HK-2 (cell line): ENCODE data around the gene ARSG.
A peak's percentile ranks its signal among the peaks of the same experiment; 100 is the strongest.

Experiments
- DNase-seq: peaks from one replicate; pipeline ENCODE4 v3.0.0-alpha.2; 2018; ENCODE audit not compliant: unreplicated experiment

ARSG gene

DNA sequence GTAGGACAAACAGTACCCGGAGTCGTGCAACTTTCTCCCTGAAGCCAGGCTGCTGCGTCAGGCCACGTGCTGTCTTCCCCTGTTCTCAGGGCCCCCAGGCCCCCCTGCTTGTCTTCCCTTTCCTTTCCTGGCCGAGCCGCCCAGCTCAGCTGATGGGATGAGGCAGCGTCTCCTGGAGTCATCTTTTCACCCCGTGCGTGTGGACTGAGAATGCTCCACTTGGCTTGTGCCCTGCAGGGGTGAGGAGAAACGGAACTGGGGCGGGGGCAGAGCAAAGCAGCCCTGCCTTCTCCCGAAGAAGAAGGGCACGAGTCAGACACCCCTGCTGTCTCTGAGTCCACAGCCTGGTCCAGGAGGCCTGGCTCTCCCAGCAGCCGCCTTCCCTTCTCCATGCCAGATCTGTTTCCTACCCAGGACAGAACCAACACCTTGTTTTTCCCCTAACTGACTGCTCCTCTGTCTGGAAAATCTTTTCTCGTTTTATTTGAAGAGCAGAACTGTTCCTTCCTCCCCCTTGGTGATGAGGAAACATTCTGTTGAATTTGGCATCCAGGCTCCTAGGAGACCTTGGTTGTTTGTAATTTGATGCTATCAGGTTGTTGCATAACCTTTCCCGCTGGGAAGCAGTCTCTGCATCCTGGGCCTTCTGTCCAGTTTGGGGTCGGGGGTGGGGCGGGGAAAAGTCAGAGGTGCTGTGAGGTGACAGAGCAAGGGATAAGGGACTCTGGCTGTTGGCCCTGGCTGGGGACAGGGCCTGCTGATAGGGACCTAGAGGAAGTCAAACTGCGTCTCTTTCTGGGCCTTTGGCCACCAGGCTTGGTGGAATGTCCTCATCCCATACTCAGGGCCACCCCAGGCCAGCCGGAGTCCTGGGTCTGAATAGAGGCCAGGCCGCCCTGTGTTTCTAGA, 87.2 kb downstream of the ARSG start:
- DNase-seq = peak; percentile 43

DNA sequence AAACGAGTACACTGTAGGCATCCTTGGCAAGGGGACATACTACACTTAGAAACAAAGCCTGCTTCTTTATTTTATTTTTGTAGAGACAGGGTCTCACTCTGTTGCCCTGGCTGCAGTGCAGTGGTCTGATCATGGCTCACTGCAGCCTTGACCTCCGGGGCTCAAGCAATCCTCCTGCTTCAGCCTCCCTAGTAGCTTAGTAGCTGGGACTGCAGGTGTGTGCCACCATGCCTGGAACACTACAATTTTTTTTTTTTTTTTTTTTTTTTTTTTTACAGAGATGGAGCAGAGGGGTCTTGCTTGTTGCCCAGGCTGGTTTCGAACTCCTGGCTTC, 87.8 kb downstream of the ARSG start:
- no peak for DNase-seq

DNA sequence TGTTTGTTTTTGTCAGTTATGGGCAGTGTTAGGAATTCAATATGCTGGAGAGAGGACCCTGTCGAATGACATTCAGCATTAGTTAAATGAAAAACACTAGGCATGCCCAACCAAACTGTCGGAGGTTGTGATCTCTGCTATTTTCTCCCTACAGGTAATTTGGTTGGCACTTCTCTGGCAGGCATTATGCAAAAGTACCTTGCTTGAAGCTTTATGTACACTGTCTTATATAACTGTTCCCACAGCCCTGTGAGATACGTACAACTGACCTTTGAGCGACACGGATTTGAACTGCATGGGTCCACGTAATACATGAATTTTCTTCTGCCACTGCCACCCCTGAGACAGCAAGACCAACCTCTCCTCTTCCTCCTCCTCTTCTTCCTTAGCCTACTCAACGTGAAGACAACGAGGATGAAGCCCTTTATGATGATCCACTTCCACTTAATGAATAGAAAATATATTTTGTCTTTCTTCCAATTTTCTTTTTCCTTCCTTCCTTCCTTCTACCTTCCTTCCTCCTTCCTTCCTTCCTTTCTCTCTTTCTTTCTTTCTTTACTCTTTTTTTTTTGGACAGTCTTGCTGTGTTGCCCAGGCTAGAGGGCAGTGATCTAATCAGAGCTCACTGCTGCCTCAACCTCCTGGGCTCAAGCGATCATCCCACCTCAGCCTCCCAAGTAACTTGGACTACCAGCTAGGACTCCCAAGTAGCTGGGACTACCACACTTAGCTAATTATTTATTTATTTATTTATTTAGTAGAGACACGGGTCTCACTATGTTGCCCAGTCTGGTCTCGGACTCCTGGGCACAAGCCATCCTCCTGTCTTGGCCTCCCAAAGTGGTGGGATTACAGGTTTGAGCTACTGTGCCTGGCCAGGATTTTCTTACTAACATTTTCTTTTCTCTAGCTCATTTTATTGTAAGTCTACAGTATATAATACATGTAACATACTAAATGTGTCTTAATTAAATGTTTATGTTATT, 88.7 kb downstream of the ARSG start:
- DNase-seq = no peak

DNA sequence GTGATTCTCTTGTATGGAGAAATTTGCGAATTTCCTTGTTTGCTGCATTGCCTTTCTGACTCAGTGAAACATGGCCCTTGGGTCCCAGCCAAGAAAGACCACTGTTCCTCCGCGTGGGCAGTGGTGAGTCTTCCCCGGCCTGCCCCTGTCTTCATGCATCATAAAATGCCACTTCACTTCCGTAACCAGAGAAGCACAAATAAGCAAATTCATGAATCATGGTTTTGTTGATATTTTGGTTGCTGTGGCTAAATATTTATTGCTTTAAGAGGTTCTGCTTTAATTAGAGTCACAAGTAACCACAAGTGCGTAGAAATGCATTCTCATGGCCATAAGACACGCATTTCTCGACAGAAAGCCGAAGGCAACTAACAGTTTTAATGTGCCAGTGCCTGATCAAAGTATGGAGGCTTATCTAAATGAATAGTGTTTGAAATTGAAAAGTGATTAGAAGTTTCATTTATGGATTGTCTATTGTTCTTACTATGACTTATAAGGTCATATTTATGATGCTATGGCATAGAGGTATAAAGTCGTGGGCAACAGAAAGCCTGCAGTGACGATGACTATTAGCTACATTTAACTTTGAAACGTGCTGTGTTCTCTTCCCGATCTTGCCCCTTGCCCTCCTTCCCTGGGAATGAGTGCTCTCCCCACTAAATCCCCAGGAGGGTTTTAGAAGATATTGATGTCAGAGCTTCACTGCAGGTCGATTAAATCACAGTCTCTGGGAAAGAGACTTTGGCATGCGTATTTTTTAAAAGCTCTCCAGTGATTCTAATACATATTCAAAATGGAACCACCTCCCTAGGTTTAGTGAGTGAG, 90.0 kb downstream of the ARSG start:
- peak; percentile 58 for DNase-seq

DNA sequence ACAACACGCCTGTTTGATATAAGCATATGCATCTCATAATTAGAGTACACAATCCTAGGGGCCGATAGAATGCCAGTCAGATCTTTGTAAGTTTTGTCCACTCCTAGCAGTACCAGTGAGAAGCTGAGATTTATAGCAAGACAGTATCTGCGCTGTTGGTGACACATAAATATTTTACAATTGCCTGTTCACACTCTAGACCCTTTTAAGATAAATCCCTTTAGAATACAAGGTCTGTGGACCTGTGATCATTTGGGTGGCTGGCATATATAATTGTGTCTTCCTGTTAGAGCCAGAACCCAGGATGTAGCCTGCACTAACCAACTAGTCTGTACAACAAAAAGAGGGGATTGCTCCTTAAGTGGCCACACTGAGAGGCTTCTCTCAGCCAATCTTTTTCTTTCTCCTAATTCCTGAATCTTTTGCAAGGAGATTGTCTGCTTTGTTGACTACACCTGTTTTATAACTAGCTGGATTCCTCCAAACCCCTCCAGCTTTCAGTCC, 91.3 kb downstream of the ARSG start:
- DNase-seq = no peak

DNA sequence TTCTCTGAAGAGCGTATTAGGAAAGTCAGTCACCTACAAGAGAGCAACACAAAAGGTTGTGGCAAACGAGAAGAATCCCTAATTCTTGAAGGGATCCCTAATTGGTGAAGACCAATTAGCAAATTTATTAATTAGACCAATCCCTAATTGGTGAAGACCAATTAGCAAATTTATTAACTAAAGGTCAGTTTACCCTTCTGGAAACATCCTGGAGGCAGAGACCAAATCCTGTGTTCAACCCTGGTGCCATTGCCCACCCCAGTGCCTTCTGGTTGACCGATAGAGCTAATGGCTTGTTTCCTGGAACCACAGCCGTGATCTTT, 91.8 kb downstream of the ARSG start:
- DNase-seq = no peak

DNA sequence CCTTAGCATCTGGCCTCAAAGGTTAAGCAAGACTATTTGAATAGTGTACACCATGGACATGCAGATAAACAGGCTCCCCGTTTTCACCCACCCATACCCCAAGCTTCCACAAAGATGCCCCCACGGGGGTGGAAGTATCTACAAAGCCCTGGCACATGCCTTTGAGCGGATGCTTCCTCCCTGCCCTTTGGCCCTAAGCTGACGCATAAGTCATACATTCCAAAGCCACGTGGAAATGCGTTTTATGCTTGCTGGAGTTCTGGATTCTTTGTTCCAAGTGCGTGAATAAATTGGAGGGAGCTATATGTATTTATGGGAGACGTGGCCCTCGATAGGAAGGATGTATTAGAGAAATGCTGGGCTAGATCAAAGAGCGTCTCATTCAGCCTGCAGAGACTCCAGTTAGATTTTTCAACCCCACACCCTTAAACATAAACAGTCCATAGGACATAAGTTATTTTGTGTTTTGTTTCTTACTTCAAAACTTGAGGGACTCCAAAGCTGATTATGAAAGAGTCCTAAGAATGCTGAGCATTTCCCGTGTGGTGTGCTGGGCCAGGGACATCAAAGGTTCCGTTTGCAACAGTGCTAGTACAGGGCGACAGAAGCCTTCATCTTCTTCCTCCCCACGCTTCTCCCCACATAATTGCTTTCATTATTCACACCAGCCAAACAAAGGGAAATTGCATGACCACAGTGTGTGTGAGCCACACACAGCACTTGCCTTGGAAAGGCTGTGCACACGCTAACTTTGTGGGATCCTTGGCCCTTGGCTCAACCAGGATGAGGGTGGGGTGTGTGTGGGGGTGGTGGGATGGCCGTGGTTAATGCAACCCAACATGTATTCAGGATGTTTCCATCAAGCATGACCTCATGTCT, 92.4 kb downstream of the ARSG start:
- DNase-seq = peak; percentile 51

DNA sequence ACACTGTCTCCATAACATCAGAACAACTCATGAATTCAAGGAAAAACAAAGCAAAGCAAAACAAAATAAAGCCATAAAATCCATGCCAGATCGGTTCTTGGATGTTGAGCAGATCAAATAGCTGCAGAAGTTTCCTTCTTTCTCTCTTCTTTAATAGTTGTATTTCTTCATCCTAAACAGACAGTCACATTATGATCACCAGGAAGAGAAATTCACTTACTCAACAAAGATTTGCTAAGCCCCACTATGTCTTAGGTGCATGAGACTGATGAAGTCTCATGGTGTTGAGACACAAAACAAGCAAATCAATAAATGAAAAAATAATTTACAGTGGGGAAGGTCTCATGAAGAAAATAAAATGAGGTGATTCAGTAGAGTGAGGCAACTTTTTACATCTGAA, 93.2 kb downstream of the ARSG start:
- DNase-seq = no peak

DNA sequence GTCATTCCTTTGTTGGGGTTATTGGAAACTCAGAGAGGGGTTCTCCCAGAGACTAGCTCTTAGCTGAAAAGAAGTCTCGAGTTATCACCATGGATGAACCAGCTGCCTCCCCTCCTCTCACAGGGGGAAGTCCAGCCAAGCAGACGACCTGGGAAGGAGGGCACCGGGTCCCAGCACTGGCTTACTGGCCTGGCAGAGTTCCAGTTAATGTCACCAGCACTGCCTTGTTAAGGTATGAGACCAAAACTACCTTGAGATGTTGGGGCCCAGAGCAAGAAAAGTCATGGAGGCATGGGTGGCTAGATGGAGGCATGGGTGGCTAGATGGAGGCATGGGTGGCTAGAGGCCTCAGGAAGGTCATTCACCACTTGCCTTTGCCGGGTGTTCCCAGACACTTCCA, 93.6 kb downstream of the ARSG start:
- no peak for DNase-seq

DNA sequence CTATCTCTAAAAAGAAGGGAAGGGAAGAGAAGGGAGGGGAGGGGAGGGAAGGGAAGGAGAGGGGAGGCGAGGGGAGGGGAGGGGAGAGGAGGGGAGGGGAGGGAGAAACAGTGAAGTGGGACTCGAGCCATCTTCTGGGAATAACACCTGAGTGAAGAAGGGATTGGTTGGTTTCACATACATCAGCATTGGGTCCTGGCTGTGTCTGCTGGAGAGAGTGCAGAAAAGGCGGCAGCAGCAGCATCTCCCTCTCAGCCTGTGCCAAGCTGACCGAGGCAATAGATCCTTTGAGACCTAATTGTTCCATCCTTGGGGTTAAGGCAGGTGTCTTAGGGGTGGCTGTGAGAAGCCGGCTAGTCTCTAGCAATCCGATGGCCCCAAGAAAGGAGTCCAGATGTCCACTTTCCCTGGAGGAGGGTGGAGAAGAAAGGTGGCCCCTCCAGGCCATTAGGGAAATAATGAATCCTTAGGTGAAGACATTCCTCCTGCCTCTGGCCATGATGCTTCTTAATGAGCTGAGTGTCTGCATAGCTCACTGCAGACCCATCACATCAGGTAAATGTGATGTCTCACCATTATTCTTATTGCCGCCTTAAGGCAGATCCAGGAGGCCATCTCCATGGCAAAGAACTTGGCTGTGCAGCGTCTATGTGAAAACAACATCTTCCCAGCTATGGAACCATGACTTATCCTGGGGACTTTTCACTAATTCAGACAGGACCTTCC, 94.4 kb downstream of the ARSG start:
- no peak for DNase-seq

DNA sequence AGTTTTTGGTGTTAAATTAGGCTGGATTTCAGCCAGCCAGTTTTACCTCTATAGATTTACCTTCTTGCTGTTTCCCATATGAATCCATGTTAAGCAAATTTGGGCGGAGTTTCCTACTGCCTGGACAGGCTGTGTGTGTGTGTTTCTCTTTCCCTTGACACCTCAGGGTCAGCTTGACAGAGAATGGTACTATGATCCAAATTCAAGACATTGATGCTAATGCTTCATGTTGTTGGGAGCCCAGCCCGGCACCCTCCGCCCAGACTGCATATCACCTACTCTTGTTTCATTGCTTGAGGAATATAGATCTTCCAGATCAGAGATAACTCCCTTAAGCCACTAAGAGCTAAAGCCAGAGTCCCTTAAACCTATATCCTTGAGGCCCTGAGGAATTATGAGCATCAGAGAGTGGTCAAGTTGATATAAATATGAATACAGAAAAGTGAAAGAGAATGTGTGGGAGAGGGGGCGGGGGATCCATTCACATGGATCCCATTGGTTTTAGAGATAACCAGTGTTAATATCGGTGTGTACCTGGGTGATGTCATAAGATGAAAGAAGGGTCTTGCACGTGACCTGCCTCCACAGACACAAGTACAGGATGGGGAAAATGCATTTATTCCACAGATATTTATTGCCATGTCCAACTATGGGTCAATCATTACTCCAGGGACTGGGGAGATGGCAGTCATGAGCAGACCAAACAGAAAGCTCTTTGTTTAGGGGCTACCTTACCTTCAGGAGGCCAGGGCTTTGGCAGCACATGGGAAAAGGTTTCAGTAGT, 96.3 kb downstream of the ARSG start:
- no peak for DNase-seq

DNA sequence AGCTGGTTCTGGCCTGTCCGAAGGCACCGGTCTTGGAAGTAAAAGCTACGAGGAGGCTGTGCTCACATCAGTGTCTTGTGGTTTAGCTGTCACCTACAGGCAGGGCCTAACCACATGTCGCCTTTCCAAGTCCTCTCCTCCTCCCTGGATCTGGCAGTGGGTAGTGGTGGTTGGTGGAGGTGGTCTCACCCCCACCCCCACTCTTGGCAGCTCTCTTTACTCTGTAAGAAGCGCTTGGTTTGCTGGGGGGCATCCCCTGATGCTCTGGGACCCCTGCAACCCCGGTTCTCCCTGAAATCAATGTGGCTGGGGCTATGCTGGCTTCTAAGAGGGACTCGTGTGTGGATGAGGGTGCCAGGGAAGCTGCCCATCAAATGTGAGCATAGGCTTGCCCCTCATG, 97.7 kb downstream of the ARSG start:
- no peak for DNase-seq

DNA sequence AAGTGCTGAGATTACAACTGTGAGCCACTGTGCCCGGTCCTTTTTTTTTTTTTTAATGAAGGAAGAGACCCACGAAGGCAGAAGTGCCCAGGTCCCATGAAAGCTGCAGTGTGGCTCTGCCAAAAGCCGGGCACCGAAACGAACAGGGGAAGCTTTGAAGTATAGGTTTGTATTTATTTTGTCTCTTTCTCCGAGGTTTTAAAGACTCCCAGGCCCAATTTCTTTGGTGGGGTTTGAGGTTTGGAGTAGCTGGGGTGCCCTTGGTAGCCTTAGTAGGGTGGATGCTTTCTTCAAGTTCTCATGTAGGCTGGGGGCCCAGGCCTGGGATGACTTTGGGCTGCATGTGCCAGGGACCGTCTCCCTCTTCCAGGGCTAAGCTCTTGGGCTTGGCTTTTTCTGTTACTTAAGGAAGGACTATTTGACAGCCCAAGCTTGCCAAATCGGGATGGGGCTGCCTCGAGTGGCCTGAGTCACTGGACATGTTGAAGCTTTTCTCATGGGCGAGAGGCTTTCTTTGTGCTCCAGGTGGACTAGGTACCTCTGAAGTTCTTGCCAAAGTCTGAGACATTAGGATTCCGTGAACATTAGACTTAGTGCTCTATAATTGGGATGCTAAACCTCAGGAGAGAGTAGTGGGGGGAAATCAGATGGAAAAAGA, 99.7 kb downstream of the ARSG start:
- DNase-seq = no peak

DNA sequence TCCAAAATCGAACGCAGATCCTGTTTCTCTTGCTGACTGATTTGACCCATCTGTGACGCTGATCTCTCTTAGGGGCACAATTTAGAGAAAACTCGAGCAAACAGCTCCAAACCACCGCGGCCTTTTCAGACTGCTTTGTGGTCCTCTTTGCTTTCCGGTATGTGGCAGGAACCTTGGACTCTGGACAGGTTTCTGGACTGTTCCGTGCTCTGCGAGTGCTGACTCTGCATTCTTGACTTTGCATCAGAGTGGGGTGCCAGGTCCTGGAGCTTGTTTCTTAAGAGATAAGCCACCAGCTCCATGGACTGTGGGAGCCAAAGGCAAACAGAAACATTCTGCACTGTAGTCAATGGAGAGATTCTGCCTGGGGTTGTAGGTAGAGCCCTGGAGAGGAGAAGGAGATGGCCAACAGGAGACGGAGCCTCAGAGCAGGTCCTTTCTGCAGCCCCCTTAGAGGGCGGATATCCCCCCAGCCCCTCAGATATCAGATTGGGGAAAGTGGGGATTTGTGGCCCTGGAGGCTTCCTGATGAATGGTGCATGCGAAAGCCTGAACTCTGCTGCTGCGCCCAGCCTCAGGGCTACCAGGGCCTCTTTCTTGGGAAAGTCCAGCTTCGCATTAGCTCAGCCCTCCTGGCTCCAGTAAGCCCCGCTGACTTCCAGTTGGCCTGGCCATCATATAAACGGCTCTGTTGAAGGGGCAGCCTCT, 100.4 kb downstream of the ARSG start:
- no peak for DNase-seq

DNA sequence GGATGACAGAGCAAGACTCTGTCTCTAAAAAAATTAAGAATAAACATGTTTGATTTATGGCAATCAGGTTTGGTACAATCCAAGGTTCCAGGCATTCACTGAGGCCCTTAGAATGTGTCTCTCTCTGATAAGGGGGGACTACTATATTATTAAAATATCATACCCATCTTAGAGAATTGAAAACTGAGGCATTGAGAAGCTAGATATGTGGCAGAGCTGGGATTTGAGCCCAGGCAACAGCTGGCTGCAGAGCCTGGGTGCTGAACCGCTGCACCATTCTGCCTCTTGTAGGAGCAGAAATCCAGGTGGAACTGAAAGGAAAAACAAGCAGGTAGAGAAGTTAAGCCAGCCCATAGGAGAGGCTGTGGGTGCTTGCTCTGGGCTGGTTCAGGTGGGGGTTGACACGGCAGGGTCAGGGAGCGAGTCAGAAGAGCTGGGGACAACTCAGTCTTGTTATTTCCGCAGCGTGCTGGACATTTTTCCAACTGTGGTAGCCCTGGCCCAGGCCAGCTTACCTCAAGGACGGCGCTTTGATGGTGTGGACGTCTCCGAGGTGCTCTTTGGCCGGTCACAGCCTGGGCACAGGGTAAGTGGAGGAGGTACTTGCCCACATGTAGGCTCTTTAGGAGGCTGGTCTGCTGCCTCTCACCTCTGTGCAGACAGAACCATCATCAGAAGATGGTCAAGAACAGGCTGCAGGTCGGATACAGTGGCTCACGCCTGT, 103.5 kb downstream of the ARSG start:
- no peak for DNase-seq

DNA sequence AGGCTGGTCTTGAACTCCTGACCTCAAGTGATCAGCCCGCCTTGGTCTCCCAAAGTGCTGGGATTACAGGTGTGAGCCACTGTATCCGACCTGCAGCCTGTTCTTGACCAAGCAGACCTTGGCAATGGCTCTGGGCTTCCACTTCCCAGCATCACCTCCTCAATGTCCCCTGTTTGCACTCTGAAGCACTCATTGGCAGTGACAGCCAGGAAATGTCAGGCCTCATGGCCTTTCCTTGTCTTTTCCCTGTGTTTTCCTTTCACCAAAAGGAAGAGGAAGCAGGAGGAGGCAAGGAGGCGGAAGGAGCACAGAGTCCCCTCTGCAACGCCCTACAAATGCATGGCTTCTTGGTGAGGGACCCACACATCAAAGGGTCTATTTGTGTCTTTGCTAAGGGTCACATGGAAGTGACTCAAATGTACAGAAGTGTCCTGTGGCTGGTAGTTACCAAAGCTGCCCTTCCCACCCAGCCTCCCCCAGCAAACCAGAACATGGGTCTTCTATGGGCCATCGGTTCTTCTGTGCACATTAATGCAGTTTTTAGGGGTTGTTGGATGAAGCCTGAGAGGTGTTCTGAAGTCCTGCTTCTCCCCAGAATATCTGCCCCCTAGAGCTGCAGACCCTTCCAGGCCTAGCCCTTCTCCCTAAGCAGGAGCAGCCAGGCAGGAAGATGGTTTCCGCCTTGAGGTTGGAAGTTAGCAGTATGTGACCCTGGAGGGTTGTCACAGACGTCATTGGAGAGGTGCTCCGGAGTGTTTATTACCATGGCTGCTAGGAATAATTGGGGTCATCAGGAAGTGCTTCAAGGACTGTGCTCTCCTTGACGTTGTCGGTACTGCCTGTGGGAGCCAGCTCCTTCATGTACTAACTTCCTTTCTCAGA, 105.2 kb downstream of the ARSG start:
- DNase-seq = no peak
